Ovary (tissue), 9 donors: Measurements from ENCODE around the gene LZTS3. TPM values are rescaled to one million over a fixed set of nuclear protein-coding genes. Genes with fewer than 3 reads are reported as not detected.
A peak's percentile ranks its signal among the peaks of the same experiment; 100 is the strongest.

Experiments used
- DNase-seq, 5 donors: peaks; one replicate each; pipeline ENCODE4 v3.0.0-alpha.2; 2019 to 2020
- H3K27ac ChIP-seq, 2 donors: fragments of 200-600 bp; one replicate each; pipeline versions ENCODE4 v1.5.1 to v1.8.0; 2019 to 2022
- H3K27me3 ChIP-seq: fragments of 200-600 bp; one replicate; pipeline ENCODE4 v1.8.0; 2022
- H3K36me3 ChIP-seq: fragments of 200-600 bp; sonication (generic); one replicate; pipeline ENCODE4 v1.5.1; 2019
- H3K4me1 ChIP-seq: one replicate; pipeline ENCODE4 v1.8.1; 2013; ENCODE audit warnings: mild to moderate bottlenecking, moderate library complexity; ENCODE audit not compliant: insufficient read depth
- H3K4me3 ChIP-seq: fragments of 200-600 bp; sonication (generic); one replicate; pipeline ENCODE4 v1.5.1; 2017
- H3K9me3 ChIP-seq, 2 donors: fragments of 200-600 bp in 1 of 2; sonication (generic) in 1 of 2; one replicate each; pipeline versions ENCODE4 v1.5.1 to v1.8.1; 2013 to 2019; ENCODE audit warnings: mild to moderate bottlenecking in 1 of 2, moderate library complexity in 1 of 2
- CTCF ChIP-seq, 3 donors: fragments of 450-650 bp in 2 of 3; fragments of 200-600 bp in 1 of 3; IDR thresholded peaks; one replicate each; pipeline versions ENCODE4 v1.5.1 to v1.8.0; 2016 to 2022; ENCODE audit warnings: antibody characterized with exemption in 3 of 3, mild to moderate bottlenecking in 1 of 3
- EP300 ChIP-seq: sonication (generic); formaldehyde crosslinking; IDR thresholded peaks from one replicate; pipeline ENCODE4 v1.6.1; 2017; ENCODE audit warnings: antibody characterized with exemption
- POLR2A ChIP-seq: fragments of 450-650 bp; IDR thresholded peaks from one replicate; pipeline ENCODE4 v1.6.1; 2017; ENCODE audit warnings: antibody characterized with exemption, mild to moderate bottlenecking, moderate library complexity
- WGBS, 3 donors: extraction: QIAGEN DNeasy Blood & Tissue Kit in 1 of 3; methylation state at CpG; one replicate each; pipeline versions ENCODE4 v1.1.5 to v1.1.7; 2013 to 2017; 5-methylcytosine and 5-hydroxymethylcytosine counted together
- intact Hi-C, 4 donors: fragments of 100-400 bp; cut with DNase I; formaldehyde crosslinking; loops; one replicate each; pipeline versions ENCODE4 v1.11.0 to v1.15.1; 2022 to 2023
- polyA plus RNA-seq, 2 donors: library from polyadenylated mRNA; stranded (reverse); fragments of 200-250 nt in 1 of 2; fragments of 350-450 nt in 1 of 2; fragmentation: Illumina TruSeq in 1 of 2; extraction: RNeasy Lipid Tissue Mini Kit (QIAGEN cat#74804) in 1 of 2; gene quantifications; one replicate each; pipeline ENCODE4 v1.2.3, GENCODE V29; 2013 to 2014
- total RNA-seq, 7 donors: library from RNA; depleted of rRNA in 2 of 7; stranded (reverse); fragments of >200 nt in 2 of 7; fragmentation: NEBNext Ultra II Directional in 3 of 7; extraction: Animal tissue kit (Norgen Biotek cat#: 25700) in 3 of 7; gene quantifications; one replicate each; pipeline versions ENCODE4 v1.1.0 to v1.2.4, GENCODE V29; 2016 to 2023
- donor health status: DM: no; HTN: no; CAD: no; lungs with moderate emphysema.
- donor health status: DM: no; HTN: no; CAD: no.
- donor health status: Bipolar disorder and iron deficiency.
- donor health status: DM: yes; HTN: yes; CAD: no.
- donor health status: DM: no; HTN: no; CAD: no.
- donor health status: DM: yes; HTN: yes; CAD: no.

Gene LZTS3
- total and polyA plus RNA-seq, 9 donors, result 4.2 to 27.4 (median 18.2) TPM

GRCh38 chr20:3164763-3165410 lies 8.5 kb downstream of the LZTS3 start:
- intact Hi-C loops, result no loop called here
- Histone ChIP-seq H3K36me3 (no peaks in the 10 kb centered on the region), H3K4me3 (no peak overlapping the region), H3K27me3 (no peaks in the 10 kb centered on the region), H3K4me1 (no peaks in the 10 kb centered on the region), H3K9me3 (no peaks in the 10 kb centered on the region), H3K27ac (peak overlapping the region in 1 of 2 donors; percentile 35)
- 75 to 90% (median 89%) methylated on average over 38 to 41 of the region's 41 CpGs for WGBS, 3 donors
- TF ChIP-seq CTCF (IDR thresholded peaks at IDR 0.05) (no peak), EP300 (no peak), POLR2A (no peak)
- no peak for DNase-seq

- H3K27ac ChIP-seq, result no peak overlapping the region
- H3K36me3 ChIP-seq, result no peaks in the 10 kb centered on the region
- no peaks in the 10 kb centered on the region for H3K27me3 ChIP-seq
- no peak overlapping the region for H3K4me3 ChIP-seq
- no peak for TF ChIP-seq POLR2A
- no peak for TF ChIP-seq EP300
- TF ChIP-seq CTCF (IDR thresholded peaks at IDR 0.05), result no peak
- H3K9me3 ChIP-seq, result no peaks in the 10 kb centered on the region
- H3K4me1 ChIP-seq, result no peaks in the 10 kb centered on the region
- 80 to 92% (median 86%) methylated on average over 32 of the region's 32 CpGs for WGBS, 3 donors
- DNase-seq, result no peak
- intact Hi-C loops, result no loop called here
Measured at GRCh38 chr20:3164043-3164762, 9.1 kb downstream of the LZTS3 start.

GRCh38 chr20:3163099-3164042 lies 10.0 kb downstream of the LZTS3 start:
- TF ChIP-seq POLR2A (no peak), EP300 (no peak), CTCF (IDR thresholded peaks at IDR 0.05) (no peak)
- Histone ChIP-seq H3K4me1 (peaks cover 5% of the 10 kb centered on the region), H3K4me3 (no peak overlapping the region), H3K27ac (no peak overlapping the region), H3K27me3 (no peaks in the 10 kb centered on the region), H3K36me3 (no peaks in the 10 kb centered on the region), H3K9me3 (no peaks in the 10 kb centered on the region)
- no peak for DNase-seq
- intact Hi-C loops, result no loop called here
- 85 to 87% (median 86%) methylated on average over 14 of the region's 14 CpGs for WGBS, 3 donors

GRCh38 chr20:3162080-3162611 lies 11.2 kb downstream of the LZTS3 start:
- WGBS, 3 donors, result 49 to 60% (median 52%) methylated on average over 11 of the region's 11 CpGs
- no peak for DNase-seq

More at GRCh38 chr20:3162080-3162611, 11.2 kb downstream of the LZTS3 start:
- Histone ChIP-seq H3K4me1 (peaks cover 8% of the 10 kb centered on the region), H3K27ac (no peak overlapping the region), H3K27me3 (no peaks in the 10 kb centered on the region), H3K4me3 (no peak overlapping the region), H3K9me3 (no peaks in the 10 kb centered on the region), H3K36me3 (no peaks in the 10 kb centered on the region)
- intact Hi-C loops, result no loop called here
- TF ChIP-seq POLR2A, result no peak
- TF ChIP-seq EP300, result no peak
- TF ChIP-seq CTCF (IDR thresholded peaks at IDR 0.05), result no peak
